Neural cell (in vitro differentiated cells): ENCODE measurements around the gene OTUD4. TPM values are rescaled to one million over a fixed set of nuclear protein-coding genes. Genes with fewer than 3 reads are reported as not detected.
A peak's percentile ranks its signal among the peaks of the same experiment; 100 is the strongest.

Experiments
- H2AFZ ChIP-seq: fragments of 200-600, 300-800 bp; sonication (generic), shearing (Covaris generic); 2 replicates; pipeline ENCODE4 v1.6.0; 2014; ENCODE audit warnings: low read depth, mild to moderate bottlenecking, antibody characterized with exemption, low read length, moderate library complexity
- H3F3A ChIP-seq: fragments of 200-600 bp; shearing (Covaris generic); 2 replicates; pipeline ENCODE4 v1.6.1; 2016; ENCODE audit warnings: mild to moderate bottlenecking, moderate library complexity, mixed read lengths, antibody characterized with exemption, low read length; ENCODE audit not compliant: insufficient read depth, poor library complexity, severe bottlenecking
- H3K27ac ChIP-seq: fragments of 200-600, 300-800 bp; sonication (generic), shearing (Covaris generic); 2 replicates; pipeline ENCODE4 v1.5.1; 2014; ENCODE audit warnings: mild to moderate bottlenecking, low read length, moderate library complexity
- H3K27me3 ChIP-seq: fragments of 300-800, 200-600 bp; sonication (generic), shearing (Covaris generic); 2 replicates; pipeline ENCODE4 v1.6.0; 2014; ENCODE audit warnings: mild to moderate bottlenecking, low read depth, low read length, moderate library complexity; ENCODE audit not compliant: insufficient read depth
- H3K36me3 ChIP-seq: fragments of 300-800, 200-600 bp; sonication (generic), shearing (Covaris generic); 2 replicates; pipeline ENCODE4 v1.5.1; 2014; ENCODE audit warnings: mild to moderate bottlenecking, antibody characterized with exemption, low read length, moderate library complexity; ENCODE audit not compliant: insufficient read depth
- H3K4me2 ChIP-seq: fragments of 300-800, 200-600 bp; sonication (generic), shearing (Covaris generic); 2 replicates; pipeline ENCODE4 v1.6.0; 2014; ENCODE audit warnings: mild to moderate bottlenecking, low read length
- H3K4me3 ChIP-seq: fragments of 300-800, 200-600 bp; sonication (generic), shearing (Covaris generic); 2 replicates; pipeline ENCODE4 v1.5.1; 2014; ENCODE audit warnings: mild to moderate bottlenecking, low read length, moderate library complexity
- H3K79me2 ChIP-seq: fragments of 200-600 bp; shearing (Covaris generic); replicated peaks from 2 replicates; pipeline ENCODE4 v1.6.0; 2014; ENCODE audit warnings: mild to moderate bottlenecking, low read length, moderate library complexity; ENCODE audit not compliant: insufficient read depth
- H3K9ac ChIP-seq: fragments of 300-800, 200-600 bp; sonication (generic), shearing (Covaris generic); 2 replicates; pipeline ENCODE4 v1.6.1; 2016; ENCODE audit warnings: mild to moderate bottlenecking, low read length, mixed read lengths
- H3K9me2 ChIP-seq: fragments of 200-600 bp; shearing (Covaris generic); 2 replicates; pipeline ENCODE4 v1.6.1; 2016; ENCODE audit warnings: mild to moderate bottlenecking, low read length, mixed read lengths; ENCODE audit not compliant: insufficient read depth
- H3K9me3 ChIP-seq: fragments of 200-600, 300-800 bp; sonication (generic), shearing (Covaris generic); 2 replicates; pipeline ENCODE4 v1.6.1; 2016; ENCODE audit warnings: mild to moderate bottlenecking, mixed run types, low read length, moderate library complexity, mixed read lengths
- H4K20me1 ChIP-seq: fragments of 200-600 bp; shearing (Covaris generic); 2 replicates; pipeline ENCODE4 v1.6.1; 2016; ENCODE audit warnings: mild to moderate bottlenecking, mixed run types; ENCODE audit not compliant: insufficient read depth
- EP300 ChIP-seq: fragments of 450-650 bp; conservative IDR thresholded peaks from 2 replicates; pipeline ENCODE4 v1.6.1; 2014; ENCODE audit warnings: antibody characterized with exemption, mild to moderate bottlenecking, moderate library complexity; ENCODE audit not compliant: poor library complexity, severe bottlenecking
- EZH2 ChIP-seq: fragments of 200-600, 300-800 bp; shearing (Covaris generic), sonication (generic); IDR thresholded peaks from 2 replicates; pipeline ENCODE4 v1.6.1; 2014; ENCODE audit warnings: antibody characterized with exemption, low read length, borderline replicate concordance, mild to moderate bottlenecking; ENCODE audit not compliant: insufficient read depth, poor library complexity, severe bottlenecking
- MXI1 ChIP-seq: fragments of 450-650 bp; conservative IDR thresholded peaks from 2 replicates; pipeline ENCODE4 v1.6.1; 2014; ENCODE audit warnings: antibody characterized with exemption, mild to moderate bottlenecking; ENCODE audit not compliant: poor library complexity, severe bottlenecking
- POLR2AphosphoS5 ChIP-seq: IDR thresholded peaks from 2 replicates; pipeline ENCODE4 v1.6.1; 2012
- RAD21 ChIP-seq: fragments of 450-650 bp; conservative IDR thresholded peaks from 2 replicates; pipeline ENCODE4 v1.6.1; 2014; ENCODE audit warnings: antibody characterized with exemption, mild to moderate bottlenecking, moderate library complexity
- SMC3 ChIP-seq: fragments of 450-650 bp; conservative IDR thresholded peaks from 2 replicates; pipeline ENCODE4 v1.6.1; 2014; ENCODE audit warnings: antibody characterized with exemption, mild to moderate bottlenecking, moderate library complexity; ENCODE audit not compliant: poor library complexity
- TAF1 ChIP-seq: IDR thresholded peaks from 2 replicates; pipeline ENCODE4 v1.6.1; 2012; ENCODE audit warnings: low read depth
- polyA plus RNA-seq: library from polyadenylated mRNA; depleted of rRNA; stranded (reverse); fragments of >200 nt; gene quantifications from 2 replicates; pipeline ENCODE4 v1.2.3, GENCODE V29; 2014
- TF ChIP-seq, protein P1 (sequence below): IDR thresholded peaks from 2 replicates; pipeline ENCODE4 v1.6.1; 2012; ENCODE audit warnings: borderline replicate concordance
- TF ChIP-seq, protein P2 (sequence below): fragments of 450-650 bp; IDR thresholded peaks from 2 replicates; pipeline ENCODE4 v1.5.1; 2014; ENCODE audit warnings: antibody characterized with exemption, mild to moderate bottlenecking, moderate library complexity; ENCODE audit not compliant: poor library complexity, severe bottlenecking

The OTUD4 gene
- polyA plus RNA-seq, 1 donor from 2014 or later = 15.1 TPM

DNA sequence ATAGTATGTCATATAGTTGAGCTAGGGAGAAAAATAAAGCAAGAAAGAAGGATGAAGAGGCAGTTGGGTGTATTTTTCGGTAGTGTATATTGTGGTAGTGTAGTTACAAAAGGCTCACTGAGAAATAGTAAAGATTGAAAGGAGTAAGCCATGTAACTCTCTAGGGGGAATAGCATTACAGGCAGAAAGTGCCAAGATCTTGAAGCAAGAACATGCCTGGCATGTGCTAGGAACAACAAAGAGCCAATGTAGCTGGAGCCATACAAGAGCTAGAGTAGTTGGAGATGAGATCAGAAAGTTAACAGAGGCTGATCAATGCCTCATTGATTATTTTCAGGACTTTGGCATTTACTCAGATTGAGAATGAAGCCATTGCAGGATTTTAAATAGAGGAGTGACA lies 79.3 kb downstream of the OTUD4 start:
- no peak overlapping the region for H3K4me2 ChIP-seq
- TF ChIP-seq, protein P1, sequence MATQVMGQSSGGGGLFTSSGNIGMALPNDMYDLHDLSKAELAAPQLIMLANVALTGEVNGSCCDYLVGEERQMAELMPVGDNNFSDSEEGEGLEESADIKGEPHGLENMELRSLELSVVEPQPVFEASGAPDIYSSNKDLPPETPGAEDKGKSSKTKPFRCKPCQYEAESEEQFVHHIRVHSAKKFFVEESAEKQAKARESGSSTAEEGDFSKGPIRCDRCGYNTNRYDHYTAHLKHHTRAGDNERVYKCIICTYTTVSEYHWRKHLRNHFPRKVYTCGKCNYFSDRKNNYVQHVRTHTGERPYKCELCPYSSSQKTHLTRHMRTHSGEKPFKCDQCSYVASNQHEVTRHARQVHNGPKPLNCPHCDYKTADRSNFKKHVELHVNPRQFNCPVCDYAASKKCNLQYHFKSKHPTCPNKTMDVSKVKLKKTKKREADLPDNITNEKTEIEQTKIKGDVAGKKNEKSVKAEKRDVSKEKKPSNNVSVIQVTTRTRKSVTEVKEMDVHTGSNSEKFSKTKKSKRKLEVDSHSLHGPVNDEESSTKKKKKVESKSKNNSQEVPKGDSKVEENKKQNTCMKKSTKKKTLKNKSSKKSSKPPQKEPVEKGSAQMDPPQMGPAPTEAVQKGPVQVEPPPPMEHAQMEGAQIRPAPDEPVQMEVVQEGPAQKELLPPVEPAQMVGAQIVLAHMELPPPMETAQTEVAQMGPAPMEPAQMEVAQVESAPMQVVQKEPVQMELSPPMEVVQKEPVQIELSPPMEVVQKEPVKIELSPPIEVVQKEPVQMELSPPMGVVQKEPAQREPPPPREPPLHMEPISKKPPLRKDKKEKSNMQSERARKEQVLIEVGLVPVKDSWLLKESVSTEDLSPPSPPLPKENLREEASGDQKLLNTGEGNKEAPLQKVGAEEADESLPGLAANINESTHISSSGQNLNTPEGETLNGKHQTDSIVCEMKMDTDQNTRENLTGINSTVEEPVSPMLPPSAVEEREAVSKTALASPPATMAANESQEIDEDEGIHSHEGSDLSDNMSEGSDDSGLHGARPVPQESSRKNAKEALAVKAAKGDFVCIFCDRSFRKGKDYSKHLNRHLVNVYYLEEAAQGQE = no peak
- TF ChIP-seq POLR2AphosphoS5 (no peak), EZH2 (no peak), RAD21 (no peak), TAF1 (no peak), EP300 (no peak), SMC3 (no peak), MXI1 (no peak)
- TF ChIP-seq, protein P2, sequence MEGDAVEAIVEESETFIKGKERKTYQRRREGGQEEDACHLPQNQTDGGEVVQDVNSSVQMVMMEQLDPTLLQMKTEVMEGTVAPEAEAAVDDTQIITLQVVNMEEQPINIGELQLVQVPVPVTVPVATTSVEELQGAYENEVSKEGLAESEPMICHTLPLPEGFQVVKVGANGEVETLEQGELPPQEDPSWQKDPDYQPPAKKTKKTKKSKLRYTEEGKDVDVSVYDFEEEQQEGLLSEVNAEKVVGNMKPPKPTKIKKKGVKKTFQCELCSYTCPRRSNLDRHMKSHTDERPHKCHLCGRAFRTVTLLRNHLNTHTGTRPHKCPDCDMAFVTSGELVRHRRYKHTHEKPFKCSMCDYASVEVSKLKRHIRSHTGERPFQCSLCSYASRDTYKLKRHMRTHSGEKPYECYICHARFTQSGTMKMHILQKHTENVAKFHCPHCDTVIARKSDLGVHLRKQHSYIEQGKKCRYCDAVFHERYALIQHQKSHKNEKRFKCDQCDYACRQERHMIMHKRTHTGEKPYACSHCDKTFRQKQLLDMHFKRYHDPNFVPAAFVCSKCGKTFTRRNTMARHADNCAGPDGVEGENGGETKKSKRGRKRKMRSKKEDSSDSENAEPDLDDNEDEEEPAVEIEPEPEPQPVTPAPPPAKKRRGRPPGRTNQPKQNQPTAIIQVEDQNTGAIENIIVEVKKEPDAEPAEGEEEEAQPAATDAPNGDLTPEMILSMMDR = no peak
- H3K27ac ChIP-seq = no peak overlapping the region
- H4K20me1 ChIP-seq = no peaks in the 10 kb centered on the region
- H3F3A ChIP-seq = peaks cover 6% of the 10 kb centered on the region
- no peak overlapping the region for H2AFZ ChIP-seq
- H3K9me2 ChIP-seq = no peaks in the 10 kb centered on the region
- H3K79me2 ChIP-seq = peaks cover 66% of the 10 kb centered on the region
- no peaks in the 10 kb centered on the region for H3K36me3 ChIP-seq
- no peak overlapping the region for H3K9ac ChIP-seq
- peak overlapping the region; percentile 27 for H3K4me3 ChIP-seq
- H3K27me3 ChIP-seq = no peaks in the 10 kb centered on the region
- H3K9me3 ChIP-seq = no peaks in the 10 kb centered on the region

DNA sequence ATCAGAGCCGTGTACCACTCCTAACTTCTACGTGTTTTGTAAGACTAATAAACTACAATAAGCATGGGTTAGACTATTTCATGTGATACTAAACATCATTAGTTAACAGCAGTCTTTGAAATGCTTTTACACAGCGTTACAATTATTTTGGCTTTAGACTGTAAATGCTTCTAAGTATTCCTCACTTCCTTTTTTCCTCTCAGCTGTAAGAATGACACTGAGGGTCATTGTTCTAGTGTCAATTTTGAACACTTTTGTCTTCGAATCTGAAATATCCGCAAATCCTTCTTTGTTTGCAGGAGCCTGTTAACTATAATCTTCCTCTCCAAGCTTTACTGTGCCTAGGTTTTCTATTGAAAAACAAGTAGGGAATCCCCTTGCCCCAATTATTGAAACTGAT lies 80.7 kb downstream of the OTUD4 start:
- H3K36me3 ChIP-seq = no peaks in the 10 kb centered on the region
- no peak overlapping the region for H2AFZ ChIP-seq
- peaks cover 70% of the 10 kb centered on the region for H3K79me2 ChIP-seq
- peaks cover 6% of the 10 kb centered on the region for H3F3A ChIP-seq
- peak overlapping the region; percentile 87 for H3K4me3 ChIP-seq
- H3K9ac ChIP-seq = peak overlapping the region; percentile 83
- H4K20me1 ChIP-seq = no peaks in the 10 kb centered on the region
- no peaks in the 10 kb centered on the region for H3K9me3 ChIP-seq
- H3K4me2 ChIP-seq = peak overlapping the region; percentile 83
- no peaks in the 10 kb centered on the region for H3K27me3 ChIP-seq
- TF ChIP-seq, protein P2 = no peak
- TF ChIP-seq EP300 (no peak), POLR2AphosphoS5 (no peak), SMC3 (no peak)
- no peak overlapping the region for H3K27ac ChIP-seq
- H3K9me2 ChIP-seq = no peaks in the 10 kb centered on the region
